SK-N-SH treated with all-trans-retinoic acid at 6 μM for 48 hours (cell line): ENCODE results near the gene GPR183.

Experiments
- ATAC-seq: fragments of 200-7000 bp; cut with Tn5 transposase; 3 replicates; pipeline ENCODE4 v1.9.1; 2020; ENCODE audit warnings: mild to moderate bottlenecking, moderate library complexity
- ARNTL ChIP-seq: fragments of 450-650 bp; formaldehyde crosslinking; IDR thresholded peaks from 2 replicates; pipeline ENCODE4 v1.5.0; 2020; ENCODE audit warnings: low read depth, mild to moderate bottlenecking, moderate library complexity, borderline replicate concordance
- BACH2 ChIP-seq: fragments of 250-450 bp; sonication (Bioruptor Pico); IDR thresholded peaks from 2 replicates; pipeline ENCODE4 v1.9.0; 2021; ENCODE audit warnings: mild to moderate bottlenecking, borderline replicate concordance
- CSDC2 ChIP-seq: fragments of 250-450 bp; sonication (Bioruptor Pico); IDR thresholded peaks from 2 replicates; pipeline ENCODE4 v1.5.0; 2020; ENCODE audit warnings: mild to moderate bottlenecking, moderate library complexity
- ESRRG ChIP-seq: fragments of 250-450 bp; sonication (Bioruptor Pico); IDR thresholded peaks from 2 replicates; pipeline ENCODE4 v1.6.1; 2021; ENCODE audit warnings: mild to moderate bottlenecking
- GLIS3 ChIP-seq: fragments of 250-450 bp; sonication (Bioruptor Pico); IDR thresholded peaks from 2 replicates; pipeline ENCODE4 v1.5.0; 2020; ENCODE audit warnings: mild to moderate bottlenecking, moderate library complexity
- OSR1 ChIP-seq: fragments of 250-450 bp; sonication (Bioruptor Pico); IDR thresholded peaks from 2 replicates; pipeline ENCODE4 v1.8.0; 2022; ENCODE audit warnings: moderate library complexity, mild to moderate bottlenecking, inconsistent platforms
- PPARA ChIP-seq: fragments of 250-450 bp; sonication (Bioruptor Pico); IDR thresholded peaks from 2 replicates; pipeline ENCODE4 v1.5.0; 2020; ENCODE audit warnings: mild to moderate bottlenecking, borderline replicate concordance
- RARB ChIP-seq: fragments of 250-450 bp; sonication (Bioruptor Pico); IDR thresholded peaks from 2 replicates; pipeline ENCODE4 v1.8.0; 2021; ENCODE audit warnings: mild to moderate bottlenecking, moderate library complexity
- SNAI2 ChIP-seq: fragments of 250-450 bp; sonication (Bioruptor Pico); IDR thresholded peaks from 2 replicates; pipeline ENCODE4 v1.5.0; 2020; ENCODE audit warnings: mild to moderate bottlenecking, moderate library complexity
- TCF4 ChIP-seq: fragments of 250-450 bp; sonication (Bioruptor Pico); IDR thresholded peaks from 2 replicates; pipeline ENCODE4 v1.8.0; 2021; ENCODE audit warnings: mild to moderate bottlenecking, moderate library complexity, borderline replicate concordance
- TOX ChIP-seq: fragments of 250-450 bp; sonication (Bioruptor Pico); IDR thresholded peaks from 2 replicates; pipeline ENCODE4 v1.8.0; 2021; ENCODE audit warnings: mild to moderate bottlenecking, moderate library complexity, borderline replicate concordance
- TSHZ2 ChIP-seq: fragments of 250-450 bp; sonication (Bioruptor Pico); IDR thresholded peaks from 2 replicates; pipeline ENCODE4 v1.5.0; 2020; ENCODE audit warnings: mild to moderate bottlenecking, moderate library complexity
- ZC3H10 ChIP-seq: fragments of 250-450 bp; sonication (Bioruptor Pico); IDR thresholded peaks from 2 replicates; pipeline ENCODE4 v1.5.1; 2021; ENCODE audit warnings: mild to moderate bottlenecking, moderate library complexity
- ZFP3 ChIP-seq: fragments of 250-450 bp; sonication (Bioruptor Pico); IDR thresholded peaks from 2 replicates; pipeline ENCODE4 v1.5.0; 2020; ENCODE audit warnings: mild to moderate bottlenecking, moderate library complexity
- ZFP30 ChIP-seq: fragments of 450-650 bp; formaldehyde crosslinking; IDR thresholded peaks from 2 replicates; pipeline ENCODE4 v1.5.0; 2022; ENCODE audit warnings: mild to moderate bottlenecking, moderate library complexity
- ZNF565 ChIP-seq: fragments of 450-650 bp; formaldehyde crosslinking; conservative IDR thresholded peaks from 2 replicates; pipeline ENCODE4 v1.5.0; 2020; ENCODE audit warnings: low read depth, mild to moderate bottlenecking, moderate library complexity
- ZNF8 ChIP-seq: fragments of 450-650 bp; formaldehyde crosslinking; IDR thresholded peaks from 2 replicates; pipeline ENCODE4 v1.5.0; 2020; ENCODE audit warnings: mild to moderate bottlenecking, moderate library complexity
- TF ChIP-seq, protein P1 (sequence below): fragments of 250-450 bp; sonication (Bioruptor Pico); IDR thresholded peaks from 2 replicates; pipeline ENCODE4 v1.8.0; 2020; ENCODE audit warnings: mild to moderate bottlenecking, moderate library complexity, borderline replicate concordance
- TF ChIP-seq, protein P2 (sequence below): fragments of 250-450 bp; sonication (Bioruptor Pico); IDR thresholded peaks from 2 replicates; pipeline ENCODE4 v1.8.0; 2021; ENCODE audit warnings: low read depth, mild to moderate bottlenecking, moderate library complexity, borderline replicate concordance
- TF ChIP-seq, protein P3 (sequence below): fragments of 250-450 bp; sonication (Bioruptor Pico); IDR thresholded peaks from 2 replicates; pipeline ENCODE4 v1.5.1; 2021; ENCODE audit warnings: mild to moderate bottlenecking, moderate library complexity
- TF ChIP-seq, protein P4 (sequence below): fragments of 250-450 bp; sonication (Bioruptor Pico); IDR thresholded peaks from 2 replicates; pipeline ENCODE4 v1.5.1; 2020; ENCODE audit warnings: low read depth, mild to moderate bottlenecking, moderate library complexity

GPR183 gene

GRCh38 chr13:99342723-99343315 is 35.6 kb upstream of the GPR183 start:
- TF ChIP-seq ZNF8 (CRISPR knock-in tag) = no peak
- TF ChIP-seq, protein P1, sequence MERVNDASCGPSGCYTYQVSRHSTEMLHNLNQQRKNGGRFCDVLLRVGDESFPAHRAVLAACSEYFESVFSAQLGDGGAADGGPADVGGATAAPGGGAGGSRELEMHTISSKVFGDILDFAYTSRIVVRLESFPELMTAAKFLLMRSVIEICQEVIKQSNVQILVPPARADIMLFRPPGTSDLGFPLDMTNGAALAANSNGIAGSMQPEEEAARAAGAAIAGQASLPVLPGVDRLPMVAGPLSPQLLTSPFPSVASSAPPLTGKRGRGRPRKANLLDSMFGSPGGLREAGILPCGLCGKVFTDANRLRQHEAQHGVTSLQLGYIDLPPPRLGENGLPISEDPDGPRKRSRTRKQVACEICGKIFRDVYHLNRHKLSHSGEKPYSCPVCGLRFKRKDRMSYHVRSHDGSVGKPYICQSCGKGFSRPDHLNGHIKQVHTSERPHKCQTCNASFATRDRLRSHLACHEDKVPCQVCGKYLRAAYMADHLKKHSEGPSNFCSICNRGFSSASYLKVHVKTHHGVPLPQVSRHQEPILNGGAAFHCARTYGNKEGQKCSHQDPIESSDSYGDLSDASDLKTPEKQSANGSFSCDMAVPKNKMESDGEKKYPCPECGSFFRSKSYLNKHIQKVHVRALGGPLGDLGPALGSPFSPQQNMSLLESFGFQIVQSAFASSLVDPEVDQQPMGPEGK (CRISPR knock-in tag) = no peak
- no peak for TF ChIP-seq CSDC2 (CRISPR knock-in tag)
- TF ChIP-seq ZFP30 (CRISPR knock-in tag) = no peak
- TF ChIP-seq TOX (CRISPR knock-in tag) = no peak
- TF ChIP-seq BACH2 (CRISPR knock-in tag) = no peak
- no peak for TF ChIP-seq SNAI2 (CRISPR knock-in tag)
- TF ChIP-seq RARB (CRISPR knock-in tag) = no peak
- TF ChIP-seq, protein P2, sequence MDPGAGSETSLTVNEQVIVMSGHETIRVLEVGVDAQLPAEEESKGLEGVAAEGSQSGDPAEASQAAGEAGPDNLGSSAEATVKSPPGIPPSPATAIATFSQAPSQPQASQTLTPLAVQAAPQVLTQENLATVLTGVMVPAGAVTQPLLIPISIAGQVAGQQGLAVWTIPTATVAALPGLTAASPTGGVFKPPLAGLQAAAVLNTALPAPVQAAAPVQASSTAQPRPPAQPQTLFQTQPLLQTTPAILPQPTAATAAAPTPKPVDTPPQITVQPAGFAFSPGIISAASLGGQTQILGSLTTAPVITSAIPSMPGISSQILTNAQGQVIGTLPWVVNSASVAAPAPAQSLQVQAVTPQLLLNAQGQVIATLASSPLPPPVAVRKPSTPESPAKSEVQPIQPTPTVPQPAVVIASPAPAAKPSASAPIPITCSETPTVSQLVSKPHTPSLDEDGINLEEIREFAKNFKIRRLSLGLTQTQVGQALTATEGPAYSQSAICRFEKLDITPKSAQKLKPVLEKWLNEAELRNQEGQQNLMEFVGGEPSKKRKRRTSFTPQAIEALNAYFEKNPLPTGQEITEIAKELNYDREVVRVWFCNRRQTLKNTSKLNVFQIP (CRISPR knock-in tag) = no peak
- no peak for TF ChIP-seq ESRRG
- TF ChIP-seq, protein P3, sequence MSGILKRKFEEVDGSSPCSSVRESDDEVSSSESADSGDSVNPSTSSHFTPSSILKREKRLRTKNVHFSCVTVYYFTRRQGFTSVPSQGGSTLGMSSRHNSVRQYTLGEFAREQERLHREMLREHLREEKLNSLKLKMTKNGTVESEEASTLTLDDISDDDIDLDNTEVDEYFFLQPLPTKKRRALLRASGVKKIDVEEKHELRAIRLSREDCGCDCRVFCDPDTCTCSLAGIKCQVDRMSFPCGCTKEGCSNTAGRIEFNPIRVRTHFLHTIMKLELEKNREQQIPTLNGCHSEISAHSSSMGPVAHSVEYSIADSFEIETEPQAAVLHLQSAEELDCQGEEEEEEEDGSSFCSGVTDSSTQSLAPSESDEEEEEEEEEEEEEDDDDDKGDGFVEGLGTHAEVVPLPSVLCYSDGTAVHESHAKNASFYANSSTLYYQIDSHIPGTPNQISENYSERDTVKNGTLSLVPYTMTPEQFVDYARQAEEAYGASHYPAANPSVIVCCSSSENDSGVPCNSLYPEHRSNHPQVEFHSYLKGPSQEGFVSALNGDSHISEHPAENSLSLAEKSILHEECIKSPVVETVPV (CRISPR knock-in tag) = no peak
- no peak for TF ChIP-seq ZFP3 (CRISPR knock-in tag)
- TF ChIP-seq OSR1 (CRISPR knock-in tag) = no peak
- no peak for TF ChIP-seq TSHZ2 (CRISPR knock-in tag)
- no peak for TF ChIP-seq GLIS3 (CRISPR knock-in tag)
- no peak for TF ChIP-seq PPARA
- TF ChIP-seq ARNTL (CRISPR knock-in tag) = no peak
- no peak for TF ChIP-seq ZC3H10 (CRISPR knock-in tag)
- no peak for TF ChIP-seq ZNF565
- TF ChIP-seq, protein P4, sequence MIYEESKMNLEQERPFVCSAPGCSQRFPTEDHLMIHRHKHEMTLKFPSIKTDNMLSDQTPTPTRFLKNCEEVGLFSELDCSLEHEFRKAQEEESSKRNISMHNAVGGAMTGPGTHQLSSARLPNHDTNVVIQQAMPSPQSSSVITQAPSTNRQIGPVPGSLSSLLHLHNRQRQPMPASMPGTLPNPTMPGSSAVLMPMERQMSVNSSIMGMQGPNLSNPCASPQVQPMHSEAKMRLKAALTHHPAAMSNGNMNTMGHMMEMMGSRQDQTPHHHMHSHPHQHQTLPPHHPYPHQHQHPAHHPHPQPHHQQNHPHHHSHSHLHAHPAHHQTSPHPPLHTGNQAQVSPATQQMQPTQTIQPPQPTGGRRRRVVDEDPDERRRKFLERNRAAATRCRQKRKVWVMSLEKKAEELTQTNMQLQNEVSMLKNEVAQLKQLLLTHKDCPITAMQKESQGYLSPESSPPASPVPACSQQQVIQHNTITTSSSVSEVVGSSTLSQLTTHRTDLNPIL (CRISPR knock-in tag) = no peak
- TF ChIP-seq, all 23 proteins: peak for 0
- ATAC-seq = no peak

DNA sequence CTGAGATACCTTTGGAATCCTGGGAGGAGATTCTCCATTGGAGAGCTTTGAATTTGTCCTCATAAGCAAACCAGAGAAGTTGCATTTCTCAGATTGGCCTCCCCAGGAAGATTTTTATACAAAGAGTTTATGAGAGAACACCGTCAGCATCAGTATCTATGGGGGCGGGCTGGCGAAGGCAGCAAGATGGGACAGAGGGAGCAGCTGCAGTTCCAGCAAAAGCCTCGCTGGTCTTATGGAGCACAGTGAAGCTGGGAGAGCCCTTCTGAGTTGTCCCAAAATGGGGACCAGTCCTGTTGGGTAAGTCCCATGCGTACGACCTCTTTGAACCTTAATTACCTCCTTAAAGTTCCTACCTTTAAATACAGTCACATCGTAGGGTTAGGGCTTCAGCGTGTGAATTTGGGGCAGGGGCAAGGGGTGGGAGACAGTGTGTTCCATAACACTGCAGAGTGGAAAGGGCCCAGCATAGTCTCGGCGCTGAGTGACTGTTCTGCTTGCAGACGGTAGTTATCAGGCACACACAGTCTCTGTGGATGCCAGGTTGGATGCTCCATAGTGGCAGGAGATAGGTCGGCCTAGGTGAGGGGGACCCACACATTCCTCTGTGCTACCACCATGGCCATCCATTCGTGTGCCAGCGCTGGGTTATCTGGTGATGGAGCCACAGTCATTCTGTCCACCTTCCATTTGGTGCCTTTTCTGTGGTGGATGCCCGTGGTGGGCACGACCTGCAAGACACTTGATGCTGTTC is 34.9 kb upstream of the GPR183 start:
- ATAC-seq = no peak
- TF ChIP-seq TSHZ2 (CRISPR knock-in tag) (no peak), OSR1 (CRISPR knock-in tag) (no peak), CSDC2 (CRISPR knock-in tag) (no peak), RARB (CRISPR knock-in tag) (no peak), ARNTL (CRISPR knock-in tag) (no peak), ZNF8 (CRISPR knock-in tag) (no peak), BACH2 (CRISPR knock-in tag) (no peak), TCF4 (CRISPR knock-in tag) (no peak), ZFP30 (CRISPR knock-in tag) (no peak), ZNF565 (no peak), ZC3H10 (CRISPR knock-in tag) (no peak), GLIS3 (CRISPR knock-in tag) (no peak), SNAI2 (CRISPR knock-in tag) (no peak), ZFP3 (CRISPR knock-in tag) (no peak), ESRRG (no peak)
- TF ChIP-seq, protein P3 (CRISPR knock-in tag) = no peak
- TF ChIP-seq, protein P4 (CRISPR knock-in tag) = no peak
